Activated CD8-positive, alpha-beta memory T cell treated with anti-CD3 and anti-CD28 coated beads for 36 hours (primary cell): ENCODE results near the gene SLC38A7. TPM values are rescaled to one million over a fixed set of nuclear protein-coding genes. Genes with fewer than 3 reads are reported as not detected.
"Not testable (repeated sequence)": the region's sequence is repeated elsewhere in the genome, so short reads cannot be mapped to it uniquely, and the experiment has no call there.

Source experiments
- CTCF ChIA-PET: fragments of 350-600 bp; sonication (Branson Sonifier 250); formaldehyde crosslinking; loops from one replicate; lab custom pipeline; 2021; ENCODE audit warnings: antibody characterized with exemption; lab: Charles Lee
- POLR2A ChIA-PET: fragments of 350-600 bp; sonication (Branson Sonifier 250); formaldehyde crosslinking; loops from one replicate; lab custom pipeline; 2021; ENCODE audit warnings: antibody characterized with exemption; lab: Charles Lee
- total RNA-seq, 2 experiments: library from RNA; stranded (reverse); gene quantifications; one replicate each; pipeline ENCODE4 v1.2.3, GENCODE V29; 2021

SLC38A7 gene
- total RNA-seq, 2 experiments from 2014 or later: 12.6 to 13.8 TPM

DNA sequence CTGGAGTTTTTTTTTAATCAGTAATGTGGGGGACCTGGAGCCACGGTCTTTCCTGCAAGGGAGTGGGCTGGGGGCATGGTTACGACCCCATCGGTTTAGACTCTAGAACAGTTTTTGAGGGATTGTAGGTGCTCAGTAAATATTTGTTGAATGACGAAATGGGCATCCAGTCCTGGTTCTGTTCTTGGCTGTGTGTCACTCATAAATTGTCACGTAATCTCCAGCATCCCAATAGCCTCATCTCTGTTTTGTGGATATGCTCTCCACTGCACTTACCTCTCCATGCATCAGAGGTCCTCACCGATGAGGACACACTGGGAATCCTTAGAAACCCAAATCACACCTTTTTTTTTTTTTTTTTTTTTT is 497 bp upstream of the SLC38A7 start:
- CTCF ChIA-PET: interaction anchor here (1.1 kb wide), 1 partner anchor 71 kb away, joined by 4 read pairs; no protein-coding TSS in a partner anchor
- POLR2A ChIA-PET: interaction anchor here (0.6 to 1.0 kb wide), 3 partner anchors 14 to 56 kb away, joined by 3 to 4 read pairs (median 3); partner anchors contain the start of gene CNOT1

DNA sequence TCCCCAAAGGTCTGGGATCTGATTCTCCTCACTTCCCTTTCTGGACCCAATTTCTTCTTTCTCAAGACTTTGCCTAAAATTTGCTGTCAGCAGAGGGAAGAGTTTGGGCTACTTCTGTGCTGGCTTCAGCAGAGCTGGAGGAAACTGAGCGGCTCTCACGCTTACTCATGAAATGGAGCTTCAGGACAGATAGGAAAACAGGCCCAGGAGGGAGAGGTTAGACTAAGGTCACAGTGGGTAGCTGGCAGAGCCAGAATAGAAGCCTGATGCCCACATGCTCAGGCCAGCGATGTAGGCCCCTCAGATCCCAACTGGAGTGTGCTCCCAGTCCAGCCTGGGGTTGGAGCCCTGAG is 593 bp downstream of the SLC38A7 start:
- POLR2A ChIA-PET: interaction anchor here (1.0 kb wide), 1 partner anchor 30 kb away, joined by 3 read pairs; no protein-coding TSS in a partner anchor
- CTCF ChIA-PET: interaction anchor here (0.9 to 1.1 kb wide), 3 partner anchors 53 to 179 kb away, joined by 4 read pairs; no protein-coding TSS in a partner anchor

DNA sequence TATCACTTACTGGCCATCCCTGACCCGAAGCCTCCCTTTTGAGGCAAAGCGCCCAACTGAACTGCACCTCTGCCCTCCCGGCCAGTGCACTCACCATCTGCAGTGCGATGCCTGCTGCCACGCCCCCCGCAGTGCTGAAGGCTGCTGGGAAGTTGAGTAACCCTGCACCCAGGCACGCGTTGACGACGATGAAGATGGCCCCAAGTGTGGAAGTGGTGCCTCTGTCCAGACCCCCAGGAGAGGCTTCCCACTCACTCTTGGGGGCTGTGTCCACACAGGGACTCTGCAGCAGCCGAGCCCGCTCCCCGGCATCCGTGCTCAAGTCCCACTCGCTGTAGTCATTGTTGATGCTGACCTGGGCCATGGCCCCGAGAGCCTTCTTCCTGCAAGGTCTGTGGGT is 4.8 kb downstream of the SLC38A7 start:
- ChIA-PET CTCF (no interaction called here), POLR2A (no interaction called here)

DNA sequence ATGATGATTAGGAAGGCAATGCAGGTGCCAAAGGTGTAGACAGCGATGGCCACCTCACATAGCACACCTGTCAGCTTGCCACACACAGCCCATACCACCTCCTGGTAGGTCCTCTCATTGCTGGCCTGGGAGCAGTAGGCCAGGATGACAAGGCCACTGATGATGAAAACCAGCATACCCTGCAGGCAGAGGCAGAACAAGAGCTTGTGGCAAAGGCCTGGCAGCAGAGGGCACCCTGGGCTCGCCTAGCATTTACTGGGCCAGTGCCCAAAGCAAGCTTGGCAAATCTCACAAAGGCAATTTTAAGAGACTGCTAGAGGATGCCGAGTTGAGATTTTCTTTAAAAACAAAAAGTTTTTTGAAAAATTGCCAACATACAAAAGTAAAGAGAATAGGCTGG is 5.9 kb downstream of the SLC38A7 start:
- POLR2A ChIA-PET: no interaction called here
- CTCF ChIA-PET: interaction anchor here (0.6 to 1.4 kb wide), 2 partner anchors 77 to 341 kb away, joined by 3 read pairs; no protein-coding TSS in a partner anchor

DNA sequence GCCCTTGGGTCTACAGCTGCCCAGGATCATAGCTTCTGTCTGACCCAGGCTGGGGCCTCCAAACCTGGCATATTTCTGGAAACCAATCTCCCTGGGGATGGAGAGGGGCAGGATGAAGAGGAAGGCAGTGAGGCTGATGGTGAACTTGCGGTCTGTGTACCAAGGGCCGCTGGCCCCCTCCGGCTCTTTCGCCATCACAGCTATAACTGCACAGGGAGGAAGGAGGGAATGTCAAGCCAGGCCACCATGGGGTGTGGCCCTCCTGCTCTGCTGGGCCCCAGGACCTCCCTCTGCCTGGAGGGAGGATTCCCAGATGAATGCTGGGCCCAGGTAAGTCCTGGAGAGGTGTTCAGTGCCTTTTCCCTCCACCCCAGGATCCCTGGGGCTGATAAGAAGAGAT is 6.3 kb downstream of the SLC38A7 start:
- POLR2A ChIA-PET: no interaction called here

DNA sequence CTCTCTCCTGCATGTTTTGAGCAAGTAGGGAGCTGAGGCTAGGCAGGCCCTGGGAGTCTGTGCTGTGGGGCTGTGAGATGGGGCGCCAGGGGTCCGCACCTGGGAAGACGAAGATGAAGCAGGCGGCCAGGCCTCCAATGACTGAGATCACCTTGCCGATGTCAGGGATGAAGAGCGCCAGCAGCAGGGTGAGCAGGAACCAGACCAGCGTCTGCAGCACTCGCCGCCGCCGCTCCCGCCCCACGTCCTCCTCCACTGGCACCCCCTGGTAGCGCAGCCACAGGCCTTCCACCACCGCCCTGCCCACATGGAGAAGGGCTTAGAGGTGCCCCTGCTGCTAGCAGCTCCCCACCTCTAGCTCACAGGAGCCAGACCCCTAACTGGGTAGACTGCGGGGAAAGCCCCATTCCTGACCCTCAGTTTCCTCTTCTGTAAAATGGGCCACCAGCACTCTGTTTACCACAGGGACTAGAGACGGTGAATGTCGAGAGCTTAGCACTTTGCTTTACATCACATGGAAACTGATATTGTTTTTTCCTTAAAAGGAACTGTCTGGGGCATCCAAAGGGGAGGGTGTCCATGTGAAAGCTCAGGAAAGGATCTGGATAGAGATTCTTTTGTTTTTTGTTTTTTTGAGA is 13.5 kb downstream of the SLC38A7 start:
- CTCF ChIA-PET: interaction anchor here (0.6 kb wide), 1 partner anchor 316 kb away, joined by 3 read pairs; no protein-coding TSS in a partner anchor
- POLR2A ChIA-PET: interaction anchor here (1.1 kb wide), 1 partner anchor 14 kb away, joined by 3 read pairs; the partner anchor contains the start of gene SLC38A7

More for the DNA sequence above, 6.3 kb downstream of the SLC38A7 start:
- CTCF ChIA-PET: interaction anchor here (1.4 kb wide), 1 partner anchor 77 kb away, joined by 3 read pairs; no protein-coding TSS in a partner anchor

DNA sequence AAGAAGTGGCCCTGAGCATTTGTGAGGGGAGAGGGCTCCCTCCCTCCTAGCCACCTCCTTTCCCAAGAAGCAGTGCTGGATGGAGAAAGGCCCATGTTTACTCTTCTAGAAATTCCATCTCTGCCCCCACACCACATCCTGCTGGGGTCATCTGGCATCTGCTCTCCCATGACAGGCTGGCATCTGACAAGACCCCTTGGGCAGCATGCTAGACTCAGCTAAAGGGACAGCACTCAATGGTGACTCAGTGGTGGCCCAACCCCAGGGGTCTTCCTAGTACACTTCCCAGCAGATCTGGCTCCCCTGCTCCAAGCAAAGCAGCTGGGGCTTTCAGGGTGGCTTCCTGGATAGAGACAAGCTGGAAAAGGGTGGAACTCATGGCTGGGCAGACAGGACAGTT is 14.4 kb downstream of the SLC38A7 start:
- CTCF ChIA-PET: no interaction called here
- POLR2A ChIA-PET: no interaction called here

DNA sequence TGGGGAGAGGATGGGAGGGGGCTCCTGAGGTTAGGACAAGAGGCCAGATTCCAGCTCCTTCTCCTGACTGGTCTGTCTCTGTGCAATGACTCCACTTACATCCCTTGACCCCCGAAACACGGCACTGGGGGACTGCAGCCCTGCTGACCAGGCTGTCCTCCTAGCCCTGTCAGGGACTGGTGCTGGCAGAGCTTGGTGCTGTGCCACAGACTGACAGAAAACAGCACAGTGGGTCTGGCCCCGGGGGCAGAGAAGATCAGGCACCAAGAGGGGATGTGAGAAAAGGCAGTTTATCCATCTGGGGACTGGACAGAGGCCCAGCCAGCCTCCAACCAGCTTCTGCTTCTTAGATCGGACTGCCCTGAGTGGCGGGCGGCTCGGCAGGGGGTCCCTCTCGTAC is 19.4 kb downstream of the SLC38A7 start:
- ChIA-PET CTCF (interaction anchor here (0.6 kb wide), 1 partner anchor 170 kb away, joined by 3 read pairs; no protein-coding TSS in a partner anchor), POLR2A (interaction anchor here (0.6 kb wide), 1 partner anchor 327 kb away, joined by 5 read pairs; no protein-coding TSS in a partner anchor)

DNA sequence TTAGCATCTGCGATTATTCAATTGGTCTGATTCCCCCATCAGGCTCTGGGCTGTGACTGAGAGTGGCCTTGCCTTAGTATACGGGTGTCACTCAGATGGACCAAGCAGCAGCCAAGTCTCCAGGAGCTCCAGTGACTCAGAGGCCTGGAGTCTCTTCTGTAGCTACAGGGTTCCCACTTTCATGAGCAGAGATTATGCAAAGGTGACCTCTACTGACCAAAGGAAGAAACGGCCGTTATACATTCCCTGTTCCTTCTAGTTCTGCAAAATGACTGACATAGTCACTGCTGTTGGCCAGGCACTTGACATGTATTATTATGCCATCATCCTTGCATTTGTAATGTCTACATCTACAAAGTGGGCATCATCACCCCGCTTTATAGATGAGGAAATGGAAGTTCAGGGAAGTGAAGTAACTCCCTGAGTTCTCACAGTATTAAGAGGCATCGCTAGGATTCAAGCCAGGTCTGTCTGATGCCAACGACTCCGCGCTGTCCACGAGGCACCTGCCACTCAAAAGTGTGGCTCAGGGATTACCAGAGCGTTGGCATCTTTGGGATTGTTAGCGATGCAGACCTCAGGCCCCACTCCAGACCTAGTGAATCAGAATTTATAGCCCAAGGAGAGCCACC is 23.3 kb downstream of the SLC38A7 start:
- CTCF ChIA-PET: interaction anchor here (0.7 kb wide), 1 partner anchor 73 kb away, joined by 4 read pairs; no protein-coding TSS in a partner anchor
- POLR2A ChIA-PET: no interaction called here

DNA sequence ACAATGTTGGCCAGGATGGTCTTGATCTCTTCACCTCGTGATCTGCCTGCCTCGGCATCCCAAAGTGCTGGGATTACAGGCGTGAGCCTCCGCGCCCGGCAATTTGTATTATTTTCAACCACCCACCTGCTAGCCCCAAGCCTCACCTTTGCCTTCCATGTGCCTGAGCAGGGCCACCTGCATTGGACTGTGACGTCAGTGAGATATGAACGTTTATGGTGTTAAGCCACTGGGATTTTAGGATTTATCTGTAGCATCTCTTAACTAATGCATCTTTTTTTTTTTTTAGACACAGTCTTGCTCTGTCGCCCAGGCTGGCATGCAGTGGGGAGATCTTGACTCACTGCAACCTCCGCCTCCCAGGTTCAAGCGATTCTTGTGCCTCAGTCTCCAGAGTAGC is 24.7 kb downstream of the SLC38A7 start:
- CTCF ChIA-PET: interaction anchor here (0.7 kb wide), 2 partner anchors 96 to 165 kb away, joined by 3 read pairs; no protein-coding TSS in a partner anchor

DNA sequence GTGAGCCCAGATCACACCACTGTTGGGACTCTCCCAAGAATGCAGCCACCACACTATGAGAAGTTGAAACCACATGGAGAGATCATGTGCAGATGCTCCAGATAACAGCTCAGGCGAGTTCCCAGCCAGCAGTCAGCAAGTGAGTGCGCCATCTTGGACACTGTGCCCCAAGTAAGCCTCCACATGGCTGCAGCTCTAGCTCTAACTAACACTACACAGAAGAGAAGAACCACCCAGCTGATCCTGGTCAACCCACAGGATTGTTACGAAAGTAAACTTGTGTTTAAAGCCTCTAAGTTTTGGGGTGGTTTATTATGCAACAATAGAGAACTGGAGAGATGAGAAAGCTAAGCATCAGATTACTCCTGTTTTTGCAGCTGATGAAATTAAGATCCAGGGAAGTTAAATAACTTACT is 25.8 kb downstream of the SLC38A7 start:
- ChIA-PET CTCF (interaction anchor here (1.4 kb wide), 1 partner anchor 11 kb away, joined by 3 read pairs; no protein-coding TSS in a partner anchor), POLR2A (no interaction called here)

More for the DNA sequence above, 24.7 kb downstream of the SLC38A7 start:
- POLR2A ChIA-PET: not testable (repeated sequence)

DNA sequence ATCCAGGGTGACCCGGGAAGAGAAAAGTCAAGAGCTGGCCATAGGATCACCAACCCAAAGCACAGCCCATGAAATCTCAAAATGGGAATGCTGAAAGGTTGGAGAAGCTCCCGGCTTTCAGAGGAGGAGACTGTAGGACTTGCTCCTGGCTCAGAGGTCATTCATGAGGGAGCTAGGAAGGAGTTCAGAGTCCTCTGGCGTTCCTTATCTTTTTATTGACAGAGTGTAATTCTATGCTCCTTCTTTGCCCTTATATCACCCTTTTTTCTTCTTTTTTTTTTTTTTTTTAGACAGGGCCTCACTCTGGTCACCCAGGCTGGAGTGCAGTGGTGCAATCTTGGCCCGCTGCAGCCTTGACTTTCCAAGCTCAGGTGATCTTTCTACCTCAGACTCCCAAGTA is 27.7 kb downstream of the SLC38A7 start:
- CTCF ChIA-PET: interaction anchor here (0.7 to 1.3 kb wide), 2 partner anchors 99 to 125 kb away, joined by 3 read pairs; no protein-coding TSS in a partner anchor
- POLR2A ChIA-PET: no interaction called here

DNA sequence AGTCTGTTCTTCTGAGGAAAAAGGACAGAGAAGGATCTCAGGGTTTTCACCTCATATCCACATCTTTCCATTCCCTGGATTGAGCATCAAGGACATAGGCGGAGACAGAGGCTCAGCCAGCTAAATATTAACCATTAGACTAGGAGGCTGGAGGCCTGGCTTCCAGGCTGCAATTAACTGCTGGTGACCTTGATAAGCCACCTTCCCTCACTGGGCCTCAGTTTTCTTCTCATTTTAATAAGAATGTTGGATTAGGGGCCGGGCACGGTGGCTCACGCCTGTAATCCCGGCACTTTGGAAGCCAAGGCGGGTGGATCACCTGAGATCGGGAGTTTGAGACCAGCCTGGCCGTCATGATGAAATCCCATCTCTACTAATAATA is 29.4 kb downstream of the SLC38A7 start:
- ChIA-PET POLR2A (interaction anchor here (0.5 kb wide), 1 partner anchor 62 kb away, joined by 3 read pairs; no protein-coding TSS in a partner anchor), CTCF (interaction anchor here (0.8 kb wide), 1 partner anchor 48 kb away, joined by 4 read pairs; no protein-coding TSS in a partner anchor)

DNA sequence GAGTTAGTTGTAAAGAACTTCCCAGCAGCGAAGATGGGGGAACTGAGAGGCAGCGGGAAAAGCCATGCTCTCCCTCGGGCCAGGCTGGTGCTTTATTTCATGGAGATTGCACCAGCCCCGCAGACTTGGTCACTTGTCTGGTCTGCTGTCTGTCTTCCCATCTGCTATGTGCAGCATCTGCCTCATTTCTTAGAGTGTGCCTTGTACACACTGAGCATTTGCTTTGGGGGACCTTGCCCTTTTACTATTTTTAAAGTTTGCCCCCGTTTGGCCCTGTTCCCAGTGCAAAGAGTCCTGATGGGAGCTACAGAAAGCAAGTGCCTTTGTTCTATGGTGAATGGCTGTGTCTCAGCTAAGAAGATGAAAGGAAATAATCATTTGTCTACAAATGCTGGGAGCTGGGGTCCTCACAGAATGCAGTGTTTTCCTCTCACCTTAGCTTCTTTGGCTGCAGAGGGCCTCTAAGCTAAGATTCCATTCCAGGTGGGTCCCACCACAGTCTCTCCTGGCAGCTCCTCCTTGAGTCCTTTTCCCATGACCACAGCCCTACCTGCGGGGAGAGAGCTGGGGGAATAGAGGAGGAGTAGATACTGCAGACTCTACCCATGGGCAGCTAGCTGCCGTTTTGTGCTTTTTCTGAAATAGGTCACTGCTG is 29.9 kb downstream of the SLC38A7 start:
- ChIA-PET POLR2A (interaction anchor here (0.5 kb wide), 1 partner anchor 62 kb away, joined by 3 read pairs; no protein-coding TSS in a partner anchor), CTCF (interaction anchor here (0.8 kb wide), 1 partner anchor 48 kb away, joined by 4 read pairs; no protein-coding TSS in a partner anchor)

DNA sequence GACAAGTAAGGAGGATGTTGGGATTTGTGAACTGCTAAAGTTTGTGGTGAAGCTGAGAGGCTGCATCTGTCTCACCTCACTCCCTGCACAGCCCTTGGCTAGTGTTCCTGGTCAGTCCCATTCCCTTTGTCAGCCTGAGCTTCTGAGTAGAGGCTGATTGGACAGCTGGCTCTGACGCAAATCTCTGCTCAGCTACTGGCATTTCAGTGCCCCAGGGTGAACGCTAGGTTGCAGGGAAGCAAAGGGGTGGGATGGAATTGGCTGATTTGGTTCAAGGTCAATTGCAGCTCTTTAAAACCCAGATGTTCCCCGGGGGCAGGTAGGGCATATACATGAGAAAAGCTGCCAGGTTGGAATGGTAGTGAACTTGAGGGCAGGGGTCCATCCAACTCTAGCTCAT is 31.8 kb downstream of the SLC38A7 start:
- CTCF ChIA-PET: interaction anchor here (0.6 kb wide), 1 partner anchor 86 kb away, joined by 5 read pairs; no protein-coding TSS in a partner anchor
- POLR2A ChIA-PET: interaction anchor here (0.6 kb wide), 1 partner anchor 300 kb away, joined by 3 read pairs; no protein-coding TSS in a partner anchor

DNA sequence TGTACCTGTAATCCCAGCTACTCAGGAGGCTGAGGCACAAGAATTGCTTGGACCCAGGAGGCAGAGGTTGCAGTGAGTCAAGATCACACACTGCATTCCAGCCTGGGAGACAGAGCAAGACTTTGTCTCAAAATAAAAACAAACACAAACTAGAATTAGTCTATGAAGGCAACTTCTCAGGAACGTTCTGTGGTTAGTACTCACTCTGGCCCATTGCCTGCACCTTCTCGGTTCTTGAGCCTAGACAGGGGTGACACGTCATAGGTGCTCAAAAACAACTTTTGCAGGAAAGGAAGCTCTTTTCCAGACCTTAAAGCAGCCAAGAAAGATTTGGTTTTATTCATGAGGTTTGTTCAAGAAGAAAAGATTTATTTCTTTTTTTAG is 32.6 kb downstream of the SLC38A7 start:
- ChIA-PET CTCF (interaction anchor here (1.6 kb wide), 1 partner anchor 60 kb away, joined by 4 read pairs; no protein-coding TSS in a partner anchor), POLR2A (no interaction called here)

DNA sequence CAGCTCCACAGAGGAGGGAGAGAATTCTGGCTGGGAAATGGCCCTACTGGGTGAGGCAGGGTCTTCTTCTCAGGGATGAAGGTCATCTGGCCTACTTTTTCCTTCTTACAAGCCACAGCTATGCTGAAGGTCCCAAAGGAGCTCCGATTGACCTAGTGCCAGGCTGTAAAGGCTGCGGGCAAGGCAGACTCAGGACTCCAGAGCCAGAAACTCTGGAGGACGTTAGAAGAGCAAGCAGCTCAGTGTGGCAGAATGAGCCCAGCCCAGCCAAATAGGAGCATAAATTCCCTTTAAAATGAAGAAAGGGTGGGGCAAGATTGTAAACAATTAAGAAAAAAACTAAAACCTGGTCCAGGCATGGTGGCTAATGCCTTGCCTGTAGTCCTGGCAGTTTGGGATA is 34.9 kb downstream of the SLC38A7 start:
- ChIA-PET POLR2A (no interaction called here), CTCF (no interaction called here)

DNA sequence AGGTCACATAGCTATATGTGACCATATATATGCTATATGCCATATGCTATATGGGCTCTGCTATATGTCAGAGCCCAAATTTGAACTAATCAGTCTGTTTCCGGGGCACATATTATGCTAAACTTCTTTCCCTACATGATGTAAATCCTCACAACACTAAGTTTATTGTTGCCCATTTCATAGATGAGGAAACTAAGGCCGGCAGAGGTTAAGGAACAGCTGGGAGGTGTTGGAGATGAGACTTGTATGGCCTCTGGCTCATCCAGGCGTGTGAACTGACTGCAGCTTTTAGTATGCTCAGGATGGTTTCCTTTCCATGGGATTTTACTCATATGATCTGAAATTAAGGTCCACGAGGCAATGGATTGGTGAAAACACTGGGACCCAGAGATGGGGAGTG is 37.5 kb downstream of the SLC38A7 start:
- ChIA-PET POLR2A (no interaction called here), CTCF (interaction anchor here (0.7 to 1.1 kb wide), 2 partner anchors 11 to 149 kb away, joined by 3 read pairs; no protein-coding TSS in a partner anchor)
